Ovary (tissue), 9 donors: Measurements from ENCODE around the gene CARMIL1. TPM values are rescaled to one million over a fixed set of nuclear protein-coding genes. Genes with fewer than 3 reads are reported as not detected.
"Not testable (repeated sequence)": the region's sequence is repeated elsewhere in the genome, so short reads cannot be mapped to it uniquely, and the experiment has no call there.

ENCODE experiments used
- DNase-seq, 5 donors: peaks; one replicate each; pipeline ENCODE4 v3.0.0-alpha.2; 2019 to 2020
- H3K27ac ChIP-seq, 2 donors: fragments of 200-600 bp; one replicate each; pipeline versions ENCODE4 v1.5.1 to v1.8.0; 2019 to 2022
- H3K27me3 ChIP-seq: fragments of 200-600 bp; one replicate; pipeline ENCODE4 v1.8.0; 2022
- H3K36me3 ChIP-seq: fragments of 200-600 bp; sonication (generic); one replicate; pipeline ENCODE4 v1.5.1; 2019
- H3K4me1 ChIP-seq: one replicate; pipeline ENCODE4 v1.8.1; 2013; ENCODE audit warnings: mild to moderate bottlenecking, moderate library complexity; ENCODE audit not compliant: insufficient read depth
- H3K4me3 ChIP-seq: fragments of 200-600 bp; sonication (generic); one replicate; pipeline ENCODE4 v1.5.1; 2017
- H3K9me3 ChIP-seq, 2 donors: fragments of 200-600 bp in 1 of 2; sonication (generic) in 1 of 2; one replicate each; pipeline versions ENCODE4 v1.5.1 to v1.8.1; 2013 to 2019; ENCODE audit warnings: mild to moderate bottlenecking in 1 of 2, moderate library complexity in 1 of 2
- EP300 ChIP-seq: sonication (generic); formaldehyde crosslinking; IDR thresholded peaks from one replicate; pipeline ENCODE4 v1.6.1; 2017; ENCODE audit warnings: antibody characterized with exemption
- POLR2A ChIP-seq: fragments of 450-650 bp; IDR thresholded peaks from one replicate; pipeline ENCODE4 v1.6.1; 2017; ENCODE audit warnings: antibody characterized with exemption, mild to moderate bottlenecking, moderate library complexity
- WGBS, 3 donors: extraction: QIAGEN DNeasy Blood & Tissue Kit in 1 of 3; methylation state at CpG; one replicate each; pipeline versions ENCODE4 v1.1.5 to v1.1.7; 2013 to 2017; 5-methylcytosine and 5-hydroxymethylcytosine counted together
- intact Hi-C, 4 donors: fragments of 100-400 bp; cut with DNase I; formaldehyde crosslinking; loops; one replicate each; pipeline versions ENCODE4 v1.11.0 to v1.15.1; 2022 to 2023
- polyA plus RNA-seq, 2 donors: library from polyadenylated mRNA; stranded (reverse); fragments of 200-250 nt in 1 of 2; fragments of 350-450 nt in 1 of 2; fragmentation: Illumina TruSeq in 1 of 2; extraction: RNeasy Lipid Tissue Mini Kit (QIAGEN cat#74804) in 1 of 2; gene quantifications; one replicate each; pipeline ENCODE4 v1.2.3, GENCODE V29; 2013 to 2014
- total RNA-seq, 7 donors: library from RNA; depleted of rRNA in 2 of 7; stranded (reverse); fragments of >200 nt in 2 of 7; fragmentation: NEBNext Ultra II Directional in 3 of 7; extraction: Animal tissue kit (Norgen Biotek cat#: 25700) in 3 of 7; gene quantifications; one replicate each; pipeline versions ENCODE4 v1.1.0 to v1.2.4, GENCODE V29; 2016 to 2023
- TF ChIP-seq, protein P1 (sequence below), 3 donors: fragments of 450-650 bp in 2 of 3; fragments of 200-600 bp in 1 of 3; IDR thresholded peaks; one replicate each; pipeline versions ENCODE4 v1.5.1 to v1.8.0; 2016 to 2022; ENCODE audit warnings: antibody characterized with exemption in 3 of 3, mild to moderate bottlenecking in 1 of 3
- donor health status: DM: no; HTN: no; CAD: no; lungs with moderate emphysema.
- donor health status: DM: no; HTN: no; CAD: no.
- donor health status: Bipolar disorder and iron deficiency.
- donor health status: DM: yes; HTN: yes; CAD: no.
- donor health status: DM: no; HTN: no; CAD: no.
- donor health status: DM: yes; HTN: yes; CAD: no.

CARMIL1 gene
- total and polyA plus RNA-seq, 9 donors, result 6.4 to 25.6 (median 16.8) TPM

- Histone ChIP-seq H3K36me3 (no peaks in the 10 kb centered on the region), H3K9me3 (no peaks in the 10 kb centered on the region), H3K27ac (no peak overlapping the region), H3K4me1 (peaks cover 3% of the 10 kb centered on the region), H3K4me3 (no peak overlapping the region), H3K27me3 (no peaks in the 10 kb centered on the region)
- intact Hi-C loops, result no loop called here
- no peak for DNase-seq
- TF ChIP-seq EP300 (no peak), POLR2A (no peak)
- TF ChIP-seq, protein P1, sequence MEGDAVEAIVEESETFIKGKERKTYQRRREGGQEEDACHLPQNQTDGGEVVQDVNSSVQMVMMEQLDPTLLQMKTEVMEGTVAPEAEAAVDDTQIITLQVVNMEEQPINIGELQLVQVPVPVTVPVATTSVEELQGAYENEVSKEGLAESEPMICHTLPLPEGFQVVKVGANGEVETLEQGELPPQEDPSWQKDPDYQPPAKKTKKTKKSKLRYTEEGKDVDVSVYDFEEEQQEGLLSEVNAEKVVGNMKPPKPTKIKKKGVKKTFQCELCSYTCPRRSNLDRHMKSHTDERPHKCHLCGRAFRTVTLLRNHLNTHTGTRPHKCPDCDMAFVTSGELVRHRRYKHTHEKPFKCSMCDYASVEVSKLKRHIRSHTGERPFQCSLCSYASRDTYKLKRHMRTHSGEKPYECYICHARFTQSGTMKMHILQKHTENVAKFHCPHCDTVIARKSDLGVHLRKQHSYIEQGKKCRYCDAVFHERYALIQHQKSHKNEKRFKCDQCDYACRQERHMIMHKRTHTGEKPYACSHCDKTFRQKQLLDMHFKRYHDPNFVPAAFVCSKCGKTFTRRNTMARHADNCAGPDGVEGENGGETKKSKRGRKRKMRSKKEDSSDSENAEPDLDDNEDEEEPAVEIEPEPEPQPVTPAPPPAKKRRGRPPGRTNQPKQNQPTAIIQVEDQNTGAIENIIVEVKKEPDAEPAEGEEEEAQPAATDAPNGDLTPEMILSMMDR (IDR thresholded peaks at IDR 0.05), result no peak
- whole genome bisulfite sequencing, 3 donors, result 100% methylated on average over 1 of the region's 1 CpG
Measured at GRCh38 chr6:25375125-25375524, 96.0 kb downstream of the CARMIL1 start.

- no peak for DNase-seq
- Histone ChIP-seq H3K4me1 (peaks cover 2% of the 10 kb centered on the region), H3K27me3 (no peaks in the 10 kb centered on the region), H3K9me3 (no peaks in the 10 kb centered on the region), H3K27ac (no peak overlapping the region), H3K36me3 (no peaks in the 10 kb centered on the region), H3K4me3 (no peak overlapping the region)
- intact Hi-C loops, result no loop called here
- TF ChIP-seq POLR2A, result no peak
- TF ChIP-seq, protein P1 (IDR thresholded peaks at IDR 0.05), result no peak
- TF ChIP-seq EP300, result no peak
- 96 to 100% (median 97%) methylated on average over 1 of the region's 1 CpG for WGBS, 3 donors
Measured at GRCh38 chr6:25377664-25378063, 98.5 kb downstream of the CARMIL1 start.

GRCh38 chr6:25381077-25381476 lies 101.9 kb downstream of the CARMIL1 start:
- no peak for DNase-seq
- Histone ChIP-seq H3K36me3 (no peaks in the 10 kb centered on the region), H3K4me1 (peaks cover 2% of the 10 kb centered on the region), H3K27ac (no peak overlapping the region), H3K9me3 (no peaks in the 10 kb centered on the region), H3K27me3 (no peaks in the 10 kb centered on the region), H3K4me3 (no peak overlapping the region)
- intact Hi-C loops, result no loop called here
- TF ChIP-seq EP300, result no peak
- no peak for TF ChIP-seq POLR2A
- TF ChIP-seq, protein P1 (IDR thresholded peaks at IDR 0.05), result no peak
- WGBS, 3 donors, result 27 to 36% (median 33%) methylated on average over 1 of the region's 1 CpG

- H3K4me1 ChIP-seq, H3K27ac ChIP-seq: not testable (repeated sequence)
- 85 to 95% (median 94%) methylated on average over 8 of the region's 8 CpGs for WGBS, 3 donors
Measured at GRCh38 chr6:25382476-25382875, 103.3 kb downstream of the CARMIL1 start.

GRCh38 chr6:25384234-25384633 lies 105.1 kb downstream of the CARMIL1 start:
- WGBS, 3 donors, result 92 to 94% (median 94%) methylated on average over 7 of the region's 7 CpGs
- intact Hi-C loops, result no loop called here

More at GRCh38 chr6:25382476-25382875, 103.3 kb downstream of the CARMIL1 start:
- H3K27me3 ChIP-seq, H3K36me3 ChIP-seq, H3K9me3 ChIP-seq, DNase-seq, H3K4me3 ChIP-seq, intact Hi-C loops: not testable (repeated sequence)

More at GRCh38 chr6:25384234-25384633, 105.1 kb downstream of the CARMIL1 start:
- peaks cover 2% of the 10 kb centered on the region for H3K4me1 ChIP-seq
- no peaks in the 10 kb centered on the region for H3K36me3 ChIP-seq
- DNase-seq, result no peak
- H3K4me3 ChIP-seq, result no peak overlapping the region
- no peak overlapping the region for H3K27ac ChIP-seq
- TF ChIP-seq EP300, result no peak
- H3K27me3 ChIP-seq, result no peaks in the 10 kb centered on the region
- H3K9me3 ChIP-seq, result no peaks in the 10 kb centered on the region
